HG02623 (cell line): ENCODE measurements around the gene XPO1.
"Not testable (repeated sequence)": the region's sequence is repeated elsewhere in the genome, so short reads cannot be mapped to it uniquely, and the experiment has no call there.

ENCODE experiments used
- ATAC-seq: cut with Tn5 transposase; IDR thresholded peaks from one replicate; pipeline ENCODE4 v1.9.1; 2021; ENCODE audit warnings: moderate library complexity; ENCODE audit not compliant: unreplicated experiment

Gene XPO1

DNA sequence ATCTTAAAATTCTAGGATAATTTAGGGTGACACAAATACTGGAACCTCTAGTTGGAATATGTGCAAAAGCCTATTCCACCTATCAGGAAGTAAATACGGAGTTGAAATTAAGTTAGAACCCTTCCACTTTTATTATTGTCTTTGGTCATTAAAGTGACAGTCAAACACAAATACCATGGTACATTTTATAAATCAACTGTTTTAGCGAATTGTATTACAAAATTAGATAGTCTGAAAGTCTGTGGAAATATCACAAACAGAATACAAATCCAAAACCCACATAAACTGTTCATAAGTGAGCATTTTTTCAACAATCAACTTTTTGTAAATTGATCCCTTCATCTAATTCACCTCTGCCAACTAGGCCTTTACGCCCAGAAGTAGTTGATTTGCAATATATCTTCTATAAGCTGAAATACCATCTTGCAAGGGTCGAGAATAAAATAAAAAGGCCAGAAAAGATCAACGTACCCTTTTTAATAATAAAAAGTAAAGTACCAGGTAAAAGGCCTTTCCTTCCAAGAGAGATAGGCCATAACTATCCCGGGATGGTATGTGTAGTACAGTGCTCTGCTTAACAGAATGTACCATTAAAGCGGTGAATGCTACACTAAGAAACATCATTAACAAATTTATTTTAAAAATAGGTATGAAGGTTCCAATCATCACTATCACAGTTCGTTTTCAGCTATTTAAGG lies 68.6 kb downstream of the XPO1 start:
- ATAC-seq, result no peak

DNA sequence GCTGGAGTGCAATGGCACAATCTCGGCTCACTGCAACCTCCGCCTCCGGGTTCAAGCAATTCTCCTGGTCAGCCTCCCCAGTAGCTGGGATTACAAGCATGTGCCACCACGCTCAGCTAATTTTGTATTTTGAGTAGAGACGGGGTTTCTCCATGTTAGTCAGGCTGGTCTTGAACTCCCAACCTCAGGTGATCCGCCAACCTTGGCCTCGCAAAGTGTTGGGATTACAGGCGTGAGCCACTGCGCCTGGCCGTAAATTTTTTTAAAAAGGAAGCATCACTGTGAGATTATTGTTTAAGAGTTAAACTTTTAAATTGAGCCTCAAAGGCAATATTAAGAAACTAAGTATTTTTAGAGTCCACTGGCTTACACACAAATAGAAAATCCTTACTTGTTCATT lies 69.9 kb downstream of the XPO1 start:
- not testable (repeated sequence) for ATAC-seq

DNA sequence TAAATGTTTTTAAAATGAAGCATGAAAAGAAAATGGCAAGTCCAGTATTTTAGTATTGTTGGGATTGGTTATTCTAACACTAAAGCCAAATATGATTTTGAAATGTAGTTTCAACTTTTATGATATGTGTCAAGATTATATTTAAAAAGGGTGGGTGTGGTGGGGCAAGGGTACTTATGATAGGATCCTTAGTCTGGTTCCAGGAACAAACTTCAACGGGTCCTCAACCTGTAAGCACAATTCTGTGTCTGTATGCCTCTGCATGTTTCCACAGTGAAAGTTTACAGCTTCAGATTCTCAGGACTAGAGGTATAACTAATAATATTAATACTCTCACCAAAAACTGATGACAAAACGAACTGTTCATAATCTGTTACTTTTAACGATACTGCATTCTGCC lies 73.1 kb downstream of the XPO1 start:
- no peak for ATAC-seq

DNA sequence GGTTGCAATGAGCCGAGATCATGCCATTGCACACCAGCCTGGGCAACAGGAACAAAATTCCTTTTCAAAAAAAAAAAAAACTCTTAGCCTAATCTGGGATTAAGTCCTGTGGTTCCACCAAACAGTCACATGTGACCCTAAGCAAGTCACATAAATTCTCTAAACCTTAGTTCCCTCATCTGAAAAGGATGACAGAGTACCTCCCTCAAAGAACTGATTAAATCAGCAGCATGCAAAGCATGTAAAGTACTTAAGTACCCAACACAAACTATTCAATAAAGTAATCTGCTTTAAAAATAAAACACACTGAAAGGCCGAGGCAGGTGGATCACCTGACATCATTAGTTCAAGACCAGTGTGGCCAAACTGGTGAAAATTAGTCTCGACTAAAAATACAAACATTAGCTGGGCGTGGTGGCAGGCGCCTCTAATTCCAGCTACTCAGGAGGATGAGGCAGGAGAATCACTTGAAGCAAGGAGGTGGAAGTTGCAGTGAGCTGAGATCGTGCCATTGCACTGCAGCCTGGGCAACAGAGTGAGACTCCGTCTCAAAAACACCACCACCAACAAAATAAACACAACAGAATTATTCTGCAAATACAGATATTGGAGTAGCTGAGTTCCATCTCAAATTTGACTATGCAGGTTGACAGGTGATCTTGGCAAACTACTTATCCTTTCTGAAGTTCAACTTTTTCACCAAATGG lies 74.2 kb downstream of the XPO1 start:
- ATAC-seq, result no peak

DNA sequence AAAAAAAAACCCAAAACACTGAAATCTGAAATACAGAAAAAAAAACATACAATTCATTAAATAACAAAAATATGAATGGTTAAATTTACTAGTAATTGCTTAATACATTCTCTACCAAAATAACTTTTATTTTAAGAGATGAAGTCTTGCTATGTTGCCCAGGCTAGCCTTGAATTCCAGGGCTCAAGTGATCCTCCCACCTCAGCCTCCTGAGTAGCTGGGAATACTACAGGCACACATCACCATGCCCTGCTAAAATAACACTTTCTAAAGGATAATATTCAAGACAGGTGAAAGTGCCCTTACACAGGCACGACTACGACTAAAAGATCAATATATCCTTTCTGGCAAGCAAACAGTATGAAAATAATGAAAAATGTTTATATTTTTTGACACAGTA lies 76.8 kb downstream of the XPO1 start:
- no peak for ATAC-seq

DNA sequence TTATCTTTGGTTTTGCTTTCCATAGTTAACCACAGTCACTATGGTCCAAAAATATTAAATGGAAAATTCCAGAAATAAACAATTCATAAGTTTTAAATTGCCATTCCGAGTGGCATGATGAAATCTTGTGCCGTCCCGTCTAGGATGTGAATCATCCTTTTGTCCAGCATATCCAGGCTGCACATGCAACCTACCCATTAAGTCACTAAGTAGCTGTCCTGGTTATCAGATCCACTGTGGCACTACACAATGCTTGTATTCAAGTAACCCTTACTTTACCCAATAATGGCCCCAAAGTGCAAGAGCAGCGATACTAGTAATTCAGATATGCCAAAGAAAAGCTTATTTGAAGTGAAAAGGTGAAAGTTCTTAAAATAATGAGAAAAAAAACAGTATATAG lies 78.0 kb downstream of the XPO1 start:
- ATAC-seq, result no peak

DNA sequence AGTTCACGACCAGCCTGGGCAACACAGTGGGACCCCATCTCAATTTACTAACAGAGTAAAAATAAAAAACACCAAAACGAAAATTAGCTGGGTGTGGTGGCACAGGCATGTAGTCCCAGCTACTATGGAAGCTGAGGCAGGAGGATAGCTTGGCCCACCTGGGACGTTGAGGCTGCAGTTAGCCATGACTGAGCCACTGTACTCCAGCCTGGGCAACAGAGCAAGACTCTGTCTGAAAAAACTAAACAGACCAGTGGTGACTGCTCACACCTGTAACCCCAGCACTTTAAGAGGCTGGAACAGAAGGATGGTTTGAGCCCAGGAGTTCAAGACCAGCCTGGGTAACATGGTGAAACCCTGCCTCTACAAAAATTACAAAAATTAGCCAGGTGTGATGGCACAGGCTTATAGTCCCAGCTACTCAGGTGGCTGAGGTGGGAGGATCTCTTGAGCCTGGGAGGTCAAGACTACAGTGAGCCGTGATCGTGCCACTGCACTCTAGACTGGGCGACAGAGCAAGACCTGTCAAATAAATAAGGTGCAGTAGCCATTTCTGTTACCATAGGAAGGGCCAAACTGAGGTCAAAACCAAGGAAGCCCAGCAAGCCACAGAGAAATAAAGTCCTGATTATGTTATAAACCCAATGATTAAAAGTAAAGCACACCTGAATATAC lies 81.3 kb downstream of the XPO1 start:
- ATAC-seq, result no peak

DNA sequence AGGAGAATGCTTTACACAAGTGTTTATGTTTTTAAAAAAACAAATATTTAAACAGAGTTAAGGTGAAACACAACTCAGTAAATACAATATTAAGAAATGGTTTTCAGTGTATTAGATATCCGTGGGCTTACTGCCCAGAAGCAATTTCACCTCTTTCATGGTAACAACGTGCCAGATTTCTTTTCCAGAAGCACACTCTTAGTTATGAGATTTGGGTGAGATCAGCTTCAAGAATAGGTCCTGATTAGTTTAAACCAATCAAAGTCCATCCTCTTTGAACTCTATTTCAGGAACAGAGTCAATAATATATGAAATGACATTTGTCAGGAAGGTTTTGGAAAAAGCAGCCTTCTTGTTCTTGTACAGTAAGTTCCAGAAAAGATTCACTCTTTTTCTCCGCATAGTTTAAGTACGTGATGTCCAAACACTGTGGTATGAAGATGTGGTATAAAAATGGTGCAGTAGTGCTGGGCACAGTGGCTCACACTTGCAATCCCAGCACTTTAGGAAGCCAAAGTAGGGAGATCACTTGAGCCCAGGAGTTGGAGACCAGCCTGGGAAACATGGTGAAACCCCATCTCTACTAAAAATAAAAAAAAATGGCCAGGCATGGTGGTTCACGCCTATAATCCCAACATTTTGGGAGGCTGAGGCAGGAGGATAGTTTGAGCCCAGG lies 81.9 kb downstream of the XPO1 start:
- ATAC-seq, result no peak

DNA sequence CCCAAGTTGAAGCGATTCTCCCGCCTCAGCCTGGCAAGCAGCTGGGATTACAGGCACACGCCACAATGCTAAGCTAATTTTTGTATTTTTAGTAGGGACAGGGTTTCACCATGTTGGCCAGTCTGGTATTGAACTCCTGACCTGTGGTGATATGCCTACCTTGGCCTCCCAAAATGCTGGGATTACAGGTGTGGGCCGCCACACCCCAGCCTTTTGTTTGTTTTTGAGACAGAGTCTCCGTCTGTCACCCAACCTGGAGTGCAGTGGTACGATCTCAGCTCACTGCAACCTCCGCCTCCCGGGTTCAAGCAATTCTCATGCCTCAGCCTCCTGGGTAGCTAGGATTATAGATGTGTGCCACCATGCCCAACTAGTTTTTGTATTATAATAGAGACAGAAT lies 83.2 kb downstream of the XPO1 start:
- not testable (repeated sequence) for ATAC-seq

DNA sequence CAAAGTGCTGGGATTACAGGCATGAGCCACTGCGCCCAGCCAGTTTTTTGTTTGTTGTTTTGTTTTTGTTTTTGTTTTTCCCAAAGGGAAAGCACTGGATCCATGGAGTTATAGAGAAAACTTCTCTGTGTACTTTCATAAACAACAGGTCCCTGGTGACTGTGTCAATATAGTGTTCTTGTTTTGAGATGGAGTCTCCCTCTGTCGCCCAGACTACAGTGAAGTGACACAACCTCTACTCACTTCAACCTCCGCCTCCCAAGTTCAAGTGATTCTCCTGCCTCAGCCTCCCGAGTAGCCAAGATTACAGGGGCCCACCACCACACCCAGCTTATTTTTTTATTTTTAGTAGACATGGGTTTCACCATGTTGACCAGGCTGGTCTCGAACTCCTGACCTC lies 83.8 kb downstream of the XPO1 start:
- ATAC-seq, result no peak

DNA sequence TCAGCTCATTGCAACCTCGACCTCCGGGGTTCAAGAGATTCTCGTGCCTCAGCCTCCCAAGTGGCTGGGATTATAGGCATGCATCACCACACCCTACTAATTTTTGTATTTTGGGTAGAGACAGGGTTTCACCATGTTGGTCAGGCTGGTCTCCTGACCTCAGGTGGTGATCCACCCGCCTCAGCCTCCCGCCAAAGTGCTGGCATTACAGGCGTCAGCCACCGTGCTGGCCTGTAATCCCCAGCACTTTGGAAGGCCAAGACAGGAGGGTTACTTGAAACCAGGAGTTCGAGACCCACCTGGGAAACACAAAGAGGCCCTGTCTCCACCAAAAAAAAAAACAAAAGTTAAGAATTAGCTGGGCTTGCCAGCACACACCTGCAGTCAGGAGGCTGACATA lies 85.8 kb downstream of the XPO1 start:
- ATAC-seq, result no peak

DNA sequence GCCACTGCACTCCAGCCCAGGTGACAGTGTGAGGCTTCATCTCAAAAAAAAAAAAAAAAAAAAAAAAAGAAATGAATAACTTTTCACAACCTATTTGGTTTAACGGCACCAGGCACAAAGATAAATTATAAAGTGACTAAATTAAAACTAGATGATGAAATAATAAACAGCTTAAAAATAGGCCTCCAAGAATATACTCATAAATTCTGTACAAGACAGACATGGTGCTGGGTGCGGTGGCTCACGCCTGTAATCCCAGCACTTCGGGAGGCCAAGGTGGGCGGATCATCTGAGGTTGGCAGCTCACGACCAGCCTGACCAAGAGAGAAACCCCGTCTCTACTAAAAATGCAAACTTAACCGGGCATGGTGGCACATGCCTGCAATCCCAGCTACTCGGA lies 87.0 kb downstream of the XPO1 start:
- ATAC-seq, result no peak

DNA sequence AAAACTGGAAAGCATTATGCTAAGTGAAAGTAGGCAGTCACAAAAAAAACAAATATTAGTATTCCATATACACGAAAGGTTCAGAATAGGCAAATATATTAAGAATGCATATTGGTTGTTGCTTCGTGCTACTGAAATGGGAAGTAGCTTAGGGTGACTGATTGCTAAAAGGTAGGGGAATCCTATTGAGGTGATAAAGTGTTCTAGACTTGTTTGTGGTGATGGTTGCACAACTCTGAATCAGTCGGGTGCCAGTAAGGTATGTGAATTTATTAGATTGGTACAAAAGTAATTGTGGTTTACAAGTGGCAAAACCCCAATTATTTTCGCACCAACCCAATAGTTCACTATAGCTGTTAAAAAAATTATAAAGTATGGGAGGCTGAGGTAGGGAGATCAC lies 88.0 kb downstream of the XPO1 start:
- ATAC-seq, result no peak

DNA sequence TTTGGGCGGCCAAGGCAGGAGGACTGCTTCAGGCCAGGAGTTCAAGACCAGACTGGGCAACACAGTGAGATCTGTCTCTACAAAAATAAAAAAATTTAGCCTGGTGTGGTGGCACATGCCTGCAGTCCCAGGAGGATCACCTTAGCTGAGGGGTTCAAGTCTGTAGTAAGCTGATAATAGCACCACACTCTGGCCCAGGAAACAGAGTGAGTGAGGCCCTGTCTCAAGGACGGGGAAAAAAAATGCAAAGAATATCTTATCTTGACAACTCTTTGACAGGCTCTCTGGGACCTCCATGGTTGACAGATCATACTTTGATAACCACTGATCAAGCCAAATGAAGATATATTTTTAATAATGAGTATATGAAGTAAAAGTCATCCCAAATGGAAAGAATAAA lies 89.9 kb downstream of the XPO1 start:
- no peak for ATAC-seq

DNA sequence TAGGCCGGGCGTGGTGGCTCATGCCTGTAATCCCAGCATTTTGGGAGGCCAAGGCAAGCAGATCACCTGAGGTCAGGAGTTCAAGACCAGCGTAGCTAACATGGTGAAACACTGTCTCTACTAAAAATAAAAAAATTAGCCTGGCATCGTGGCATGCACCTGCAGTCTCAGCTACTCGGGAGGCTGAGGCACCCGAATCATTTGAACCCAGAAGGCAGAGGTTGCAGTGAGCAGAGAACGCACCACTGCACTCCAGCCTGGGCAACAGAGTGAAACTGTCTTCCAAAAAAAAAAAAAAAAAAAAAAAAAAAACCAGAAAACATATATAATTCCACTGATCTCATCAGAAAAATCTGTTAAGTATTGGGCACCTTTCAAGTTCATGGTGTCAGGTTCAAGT lies 91.2 kb downstream of the XPO1 start:
- ATAC-seq, result not testable (repeated sequence)

DNA sequence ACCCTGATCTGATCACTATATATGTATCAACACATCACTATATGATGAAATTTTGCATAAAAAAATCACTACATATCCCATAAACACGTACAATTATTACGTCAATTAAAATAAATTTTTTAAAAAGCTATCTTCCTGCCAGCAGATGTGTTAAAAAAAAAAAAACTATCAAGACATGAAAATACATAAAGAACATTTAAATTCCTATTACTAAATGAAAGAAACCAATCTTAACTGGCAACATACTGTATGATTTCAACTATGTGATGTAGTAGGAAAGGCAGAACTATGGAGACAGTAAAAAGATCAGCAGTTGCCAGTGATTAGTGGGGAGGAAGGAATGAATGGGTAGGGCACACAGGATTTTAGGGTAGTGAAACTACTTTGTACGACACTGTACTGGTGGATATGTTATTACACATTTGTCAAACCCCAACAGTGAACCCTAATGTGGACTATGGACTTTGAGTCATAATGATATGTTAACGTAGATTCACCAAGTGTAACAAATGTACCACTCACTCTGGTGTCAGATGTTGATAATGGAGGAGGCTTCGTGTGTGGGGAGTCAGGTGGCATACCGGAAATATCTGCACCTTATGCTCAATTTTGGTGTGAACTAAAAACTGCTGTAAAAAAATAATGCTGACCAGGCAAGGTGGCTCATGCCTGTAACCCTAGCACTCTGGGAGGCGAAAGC lies 94.7 kb downstream of the XPO1 start:
- ATAC-seq, result peak; percentile 79

DNA sequence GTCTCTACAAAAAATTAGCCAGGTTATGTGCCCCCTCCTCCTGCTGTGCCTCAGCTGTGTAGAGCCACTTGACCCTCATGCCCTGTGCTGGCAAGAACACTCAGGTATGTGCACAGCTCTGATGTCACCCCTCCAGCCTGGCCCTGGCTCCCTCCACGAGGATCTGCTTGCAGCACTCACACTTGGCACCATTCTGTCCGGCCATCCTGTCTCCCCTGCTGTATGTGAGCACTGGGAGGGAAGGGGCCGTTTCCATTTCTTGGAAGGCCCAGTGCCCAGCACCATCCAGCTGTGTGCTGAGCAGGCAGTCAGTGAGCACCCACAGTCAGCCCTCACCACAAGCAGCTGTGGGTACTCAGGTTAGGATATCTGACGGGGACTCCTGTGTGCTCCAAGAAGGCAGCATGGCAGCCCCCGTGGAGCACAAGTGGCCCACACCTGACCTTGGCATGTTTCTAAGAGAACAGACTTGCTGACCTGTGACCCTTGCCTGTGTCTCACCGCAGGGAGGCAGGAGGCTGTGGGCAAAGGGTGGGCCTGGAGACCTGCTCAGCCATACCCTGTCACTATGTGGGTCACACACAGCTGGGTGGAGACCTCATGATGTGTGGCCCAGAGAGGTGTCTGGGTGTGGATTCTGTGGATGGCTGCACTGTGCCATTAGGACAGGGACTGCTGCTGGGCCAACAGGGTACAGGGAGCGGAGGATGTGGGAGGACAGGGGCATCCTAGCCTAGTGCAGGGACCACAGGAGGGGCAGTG lies 98.7 kb downstream of the XPO1 start:
- ATAC-seq, result no peak

DNA sequence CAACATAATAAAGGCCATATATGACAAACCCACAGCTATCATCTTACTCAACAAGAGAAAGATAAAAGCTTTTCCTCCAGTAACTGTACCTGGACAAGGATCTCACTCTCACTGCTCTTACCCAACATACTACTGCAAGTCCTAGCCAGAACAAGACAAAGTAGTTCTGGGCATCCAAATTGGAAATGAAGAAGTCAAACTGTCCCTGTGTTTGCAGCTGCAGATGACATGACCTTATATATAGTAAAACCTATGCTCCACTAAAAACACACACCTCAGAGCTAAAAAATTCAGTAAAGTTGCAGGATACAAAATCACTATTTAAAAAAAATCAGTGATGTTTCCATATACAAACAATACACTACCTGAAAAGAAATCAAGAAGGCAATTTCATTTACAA lies 99.5 kb downstream of the XPO1 start:
- no peak for ATAC-seq

DNA sequence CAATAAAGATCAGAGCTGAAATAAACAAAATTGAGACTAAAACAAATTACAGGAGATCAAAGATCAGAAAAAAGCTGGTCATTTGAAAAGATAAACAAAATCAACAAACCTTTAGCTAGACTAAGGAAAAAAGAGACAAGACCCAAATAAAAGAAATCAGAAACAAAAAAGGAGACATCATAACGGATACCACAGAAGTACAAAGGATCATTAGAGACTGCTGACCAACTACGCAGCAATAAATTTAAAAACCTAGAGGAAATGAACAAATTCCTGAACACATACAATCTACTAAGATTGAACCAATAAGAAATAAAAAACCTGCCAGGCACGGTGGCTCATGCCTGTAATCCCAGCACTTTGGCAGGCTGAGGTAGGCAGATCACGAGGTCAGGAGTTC lies 101.0 kb downstream of the XPO1 start:
- ATAC-seq, result no peak

DNA sequence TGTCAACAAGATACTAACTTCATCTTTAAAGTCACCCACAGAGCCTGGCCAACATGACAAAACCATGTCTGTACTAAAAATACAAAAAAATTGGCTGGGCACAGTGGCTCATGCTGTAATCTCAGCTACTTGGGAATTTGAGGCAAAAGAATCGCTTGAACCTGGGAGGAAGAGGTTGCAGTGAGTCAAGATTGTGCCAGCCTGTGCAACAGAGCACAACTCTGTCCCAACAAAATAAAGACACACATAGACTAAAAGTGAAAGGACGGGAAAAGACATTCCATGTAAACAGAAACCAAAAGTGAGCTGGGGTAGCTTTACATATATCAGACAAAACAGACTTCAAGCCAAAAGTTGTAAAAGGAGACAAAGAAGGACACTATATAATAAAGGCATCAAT lies 102.1 kb downstream of the XPO1 start:
- no peak for ATAC-seq
